Endodermal cell (in vitro differentiated cells): ENCODE measurements around the gene CIBAR2. TPM values are rescaled to one million over a fixed set of nuclear protein-coding genes. Genes with fewer than 3 reads are reported as not detected.
A peak's percentile ranks its signal among the peaks of the same experiment; 100 is the strongest.

Experiments
- DNase-seq: peaks from one replicate; pipeline ENCODE4 v3.0.0-alpha.2; 2017
- H3K27ac ChIP-seq: 2 replicates; pipeline ENCODE4 v1.5.1; 2013; ENCODE audit warnings: mild to moderate bottlenecking, low read depth, low read length, moderate library complexity
- H3K27me3 ChIP-seq: 2 replicates; pipeline ENCODE4 v1.6.1; 2013; ENCODE audit warnings: mild to moderate bottlenecking, low read length, moderate library complexity; ENCODE audit not compliant: insufficient read depth, control insufficient read depth, poor library complexity, severe bottlenecking
- H3K36me3 ChIP-seq: 2 replicates; pipeline ENCODE4 v1.7.0; 2013; ENCODE audit warnings: mild to moderate bottlenecking, low read length, moderate library complexity; ENCODE audit not compliant: control insufficient read depth, insufficient read depth
- H3K4me1 ChIP-seq: one replicate; pipeline ENCODE4 v1.7.0; 2013; ENCODE audit warnings: low read length; ENCODE audit not compliant: control insufficient read depth, insufficient read depth
- H3K4me3 ChIP-seq: 2 replicates; pipeline ENCODE4 v1.5.1; 2013; ENCODE audit warnings: mild to moderate bottlenecking, low read length, moderate library complexity
- H3K9ac ChIP-seq: 2 replicates; pipeline ENCODE4 v1.6.1; 2013; ENCODE audit warnings: mild to moderate bottlenecking, low read length, moderate library complexity; ENCODE audit not compliant: poor library complexity, severe bottlenecking; ENCODE audit errors: extremely low read depth
- H3K9me3 ChIP-seq: 2 replicates; pipeline ENCODE4 v1.6.1; 2013; ENCODE audit warnings: mild to moderate bottlenecking, low read length, moderate library complexity; ENCODE audit not compliant: control insufficient read depth
- H3K27ac Mint-ChIP-seq: 2 replicates; pipeline ENCODE4 v1.8.0; 2020; ENCODE audit warnings: mixed read lengths
- H3K27me3 Mint-ChIP-seq: 2 replicates; pipeline ENCODE4 v1.8.0; 2021; ENCODE audit warnings: mild to moderate bottlenecking, mixed read lengths; ENCODE audit not compliant: insufficient read depth
- H3K36me3 Mint-ChIP-seq: 2 replicates; pipeline ENCODE4 v1.8.0; 2020; ENCODE audit warnings: low read depth, mixed read lengths
- H3K4me1 Mint-ChIP-seq: 2 replicates; pipeline ENCODE4 v1.8.0; 2020; ENCODE audit warnings: mixed read lengths
- H3K4me3 Mint-ChIP-seq: 2 replicates; pipeline ENCODE4 v1.8.0; 2020; ENCODE audit warnings: mild to moderate bottlenecking, moderate library complexity, mixed read lengths
- H3K9me3 Mint-ChIP-seq: 2 replicates; pipeline ENCODE4 v1.8.0; 2020; ENCODE audit warnings: mild to moderate bottlenecking, mixed read lengths
- WGBS, 2 experiments: methylation state at CpG; one replicate each; pipeline versions ENCODE4 v1.1.5 to v1.1.7; 2013; ENCODE audit warnings: missing lambda C conversion rate in 2 of 2, mixed read lengths in 1 of 2; ENCODE audit not compliant: insufficient coverage in 1 of 2, insufficient read length in 1 of 2; 5-methylcytosine and 5-hydroxymethylcytosine counted together
- total RNA-seq, 2 donors: library from RNA; stranded (reverse); fragmentation: NEBNext Ultra II Directional in 1 of 2; extraction: Animal tissue kit (Norgen Biotek cat#: 25700) in 1 of 2; gene quantifications; 2 replicates in 1 of 2; 3 replicates in 1 of 2; pipeline ENCODE4 v1.2.1, GENCODE V29; 2021
- TF ChIP-seq, protein P1 (sequence below): fragments of 200-600 bp; sonication (generic); conservative IDR thresholded peaks from 2 replicates; pipeline ENCODE4 v1.5.0; 2021; ENCODE audit warnings: antibody characterized with exemption, mild to moderate bottlenecking

Gene CIBAR2
- total RNA-seq, 2 donors from 2014 or later: not detected

DNA sequence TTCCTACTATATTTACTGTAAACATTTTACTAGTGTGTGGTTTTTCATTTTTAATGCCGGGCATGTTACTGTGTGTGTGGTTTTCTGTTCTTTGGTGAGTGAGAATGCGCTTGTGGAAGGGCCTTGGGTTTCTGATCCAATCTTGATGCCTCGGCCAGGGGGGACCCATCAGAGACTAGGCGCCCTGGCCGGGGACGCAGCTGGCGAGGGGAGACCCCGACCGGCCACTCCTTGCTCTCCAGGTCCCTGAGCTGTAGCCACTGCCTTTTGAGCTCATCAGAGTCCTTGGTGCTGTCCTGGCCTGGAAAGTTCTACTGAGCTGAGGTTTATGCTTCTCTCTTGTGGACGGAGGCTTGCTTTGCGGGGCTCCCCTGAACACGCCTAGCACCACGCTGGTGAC lies 47.2 kb downstream of the CIBAR2 start:
- Mint-ChIP-seq H3K36me3 (peaks cover 10% of the 10 kb centered on the region), H3K27me3 (no peaks in the 10 kb centered on the region), H3K9me3 (no peaks in the 10 kb centered on the region), H3K27ac (no peak overlapping the region), H3K4me1 (peaks cover 12% of the 10 kb centered on the region), H3K4me3 (no peak overlapping the region)
- Histone ChIP-seq H3K4me3 (no peak overlapping the region), H3K36me3 (no peaks in the 10 kb centered on the region), H3K9ac (no peak overlapping the region), H3K4me1 (no peaks in the 10 kb centered on the region), H3K27ac (no peak overlapping the region), H3K27me3 (no peaks in the 10 kb centered on the region), H3K9me3 (no peaks in the 10 kb centered on the region)
- 96 to 97% methylated on average over 8 to 13 of the region's 13 CpGs for WGBS, 2 experiments
- no peak for DNase-seq
- TF ChIP-seq, protein P1, sequence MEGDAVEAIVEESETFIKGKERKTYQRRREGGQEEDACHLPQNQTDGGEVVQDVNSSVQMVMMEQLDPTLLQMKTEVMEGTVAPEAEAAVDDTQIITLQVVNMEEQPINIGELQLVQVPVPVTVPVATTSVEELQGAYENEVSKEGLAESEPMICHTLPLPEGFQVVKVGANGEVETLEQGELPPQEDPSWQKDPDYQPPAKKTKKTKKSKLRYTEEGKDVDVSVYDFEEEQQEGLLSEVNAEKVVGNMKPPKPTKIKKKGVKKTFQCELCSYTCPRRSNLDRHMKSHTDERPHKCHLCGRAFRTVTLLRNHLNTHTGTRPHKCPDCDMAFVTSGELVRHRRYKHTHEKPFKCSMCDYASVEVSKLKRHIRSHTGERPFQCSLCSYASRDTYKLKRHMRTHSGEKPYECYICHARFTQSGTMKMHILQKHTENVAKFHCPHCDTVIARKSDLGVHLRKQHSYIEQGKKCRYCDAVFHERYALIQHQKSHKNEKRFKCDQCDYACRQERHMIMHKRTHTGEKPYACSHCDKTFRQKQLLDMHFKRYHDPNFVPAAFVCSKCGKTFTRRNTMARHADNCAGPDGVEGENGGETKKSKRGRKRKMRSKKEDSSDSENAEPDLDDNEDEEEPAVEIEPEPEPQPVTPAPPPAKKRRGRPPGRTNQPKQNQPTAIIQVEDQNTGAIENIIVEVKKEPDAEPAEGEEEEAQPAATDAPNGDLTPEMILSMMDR: no peak

DNA sequence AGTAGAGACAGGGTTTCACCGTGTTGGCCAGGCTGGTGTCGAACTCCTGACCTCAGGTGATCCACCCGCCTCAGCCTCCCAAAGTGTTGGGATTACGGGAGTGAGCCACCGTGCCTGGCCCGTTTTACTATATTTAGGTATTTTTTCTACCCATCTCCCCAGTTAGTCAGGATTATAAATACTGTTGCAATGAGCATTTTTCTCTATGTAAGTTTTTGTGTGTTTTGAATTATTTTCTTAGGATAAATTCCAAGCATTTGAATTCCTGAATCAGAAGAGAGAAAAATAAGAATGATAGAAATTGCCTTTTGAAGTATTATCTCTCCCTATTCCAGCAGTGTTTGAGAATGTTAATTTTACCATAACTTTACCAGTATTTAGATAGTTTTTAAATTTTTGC lies 48.1 kb downstream of the CIBAR2 start:
- WGBS, 2 experiments: 90 to 94% methylated on average over 2 to 6 of the region's 6 CpGs
- no peaks in the 10 kb centered on the region for H3K9me3 Mint-ChIP-seq

DNA sequence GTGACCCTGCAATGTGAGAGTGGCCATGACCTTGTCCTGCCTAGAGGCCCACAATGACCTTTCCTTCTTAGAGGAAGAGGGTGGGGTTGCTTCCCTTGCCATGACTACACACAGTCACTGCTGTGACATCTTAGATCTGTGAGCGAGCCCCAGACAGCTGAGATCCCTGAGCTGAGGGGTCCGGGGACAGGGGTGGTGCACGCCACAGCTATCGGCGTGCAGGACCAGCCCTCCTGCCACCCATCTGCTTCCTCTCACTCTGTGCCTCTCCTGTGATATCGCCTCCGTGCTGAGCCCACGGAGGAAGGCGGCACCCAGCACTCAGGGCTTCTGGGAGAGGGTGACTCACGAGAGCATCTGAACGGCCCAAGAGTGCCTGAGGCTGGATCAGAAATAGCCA lies 49.4 kb downstream of the CIBAR2 start:
- WGBS, 2 experiments: 93 to 97% methylated on average over 8 to 11 of the region's 11 CpGs
- Histone ChIP-seq H3K9me3 (no peaks in the 10 kb centered on the region), H3K27ac (no peak overlapping the region), H3K27me3 (no peaks in the 10 kb centered on the region), H3K4me1 (no peaks in the 10 kb centered on the region), H3K36me3 (no peaks in the 10 kb centered on the region), H3K9ac (no peak overlapping the region), H3K4me3 (no peak overlapping the region)
- Mint-ChIP-seq H3K27ac (peak overlapping the region; percentile 23), H3K4me3 (no peak overlapping the region), H3K9me3 (no peaks in the 10 kb centered on the region), H3K4me1 (peaks cover 12% of the 10 kb centered on the region), H3K27me3 (no peaks in the 10 kb centered on the region), H3K36me3 (peaks cover 6% of the 10 kb centered on the region)
- DNase-seq: no peak
- TF ChIP-seq, protein P1: no peak

More for the DNA sequence above, 48.1 kb downstream of the CIBAR2 start:
- peaks cover 12% of the 10 kb centered on the region for H3K4me1 Mint-ChIP-seq
- no peak overlapping the region for H3K4me3 Mint-ChIP-seq
- no peak for DNase-seq
- H3K36me3 Mint-ChIP-seq: peaks cover 10% of the 10 kb centered on the region
- Histone ChIP-seq H3K27ac (no peak overlapping the region), H3K9ac (no peak overlapping the region), H3K9me3 (no peaks in the 10 kb centered on the region), H3K4me3 (no peak overlapping the region), H3K4me1 (no peaks in the 10 kb centered on the region), H3K36me3 (no peaks in the 10 kb centered on the region), H3K27me3 (no peaks in the 10 kb centered on the region)
- no peaks in the 10 kb centered on the region for H3K27me3 Mint-ChIP-seq
- no peak overlapping the region for H3K27ac Mint-ChIP-seq
- TF ChIP-seq, protein P1: no peak
